ENCODE data around the gene EXOC4. TPM values are rescaled to one million over a fixed set of nuclear protein-coding genes. Genes with fewer than 3 reads are reported as not detected.

The EXOC4 gene
- total RNA-seq, 1 experiment from 2014 or later, result 75.8 TPM

DNA sequence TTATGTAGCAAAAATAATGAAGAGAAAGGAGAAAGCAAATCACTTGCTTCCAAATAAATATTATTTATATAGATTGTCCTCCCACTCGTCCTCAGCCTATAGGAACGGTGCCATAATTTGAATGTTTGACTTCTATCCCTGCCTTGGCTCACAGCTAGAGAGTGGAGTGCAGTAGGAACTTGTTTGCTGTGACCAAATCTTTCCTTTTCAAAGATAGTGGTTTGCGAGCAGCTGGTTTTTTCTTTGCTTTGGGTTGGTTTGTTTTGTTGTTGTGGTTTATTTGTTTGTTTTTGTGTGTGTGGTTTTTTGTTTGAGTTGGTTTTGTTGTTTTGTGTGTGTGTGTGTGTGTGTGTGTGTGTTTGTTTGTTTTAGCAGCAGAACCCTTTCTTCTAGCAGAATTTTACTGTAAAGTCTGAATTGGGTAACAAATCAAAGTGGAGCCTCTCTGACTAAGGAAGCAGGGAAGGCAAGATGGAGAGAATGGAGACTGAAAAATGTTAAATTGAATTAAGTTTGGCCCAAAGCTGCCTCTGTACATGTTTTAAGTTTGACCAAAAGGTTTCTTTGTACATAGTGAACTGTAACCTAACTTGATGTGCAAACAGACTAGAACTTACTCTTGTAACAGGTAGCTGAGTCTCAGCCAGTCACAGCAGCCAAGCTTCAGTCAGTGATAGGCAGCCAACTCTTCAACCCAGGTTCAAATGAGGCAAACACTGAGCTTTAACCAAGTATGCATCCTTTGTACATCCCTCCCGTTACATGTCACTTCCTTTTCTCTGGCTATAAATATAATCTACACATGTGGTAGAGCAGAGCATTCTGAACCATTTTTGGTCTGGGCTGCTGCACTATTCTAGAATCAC lies 724.8 kb downstream of the EXOC4 start:
- no peak overlapping the region for H3K9ac ChIP-seq (ENCODE audit: extremely low read depth, insufficient read length, low read length)
- H3T11ph ChIP-seq (ENCODE audit: low read length), result peak overlapping the region; percentile 19
- H3K79me1 ChIP-seq (ENCODE audit: insufficient read depth, low read depth, low read length, poor library complexity, severe bottlenecking), result no peaks in the 10 kb centered on the region
- no peak overlapping the region for H3K14ac ChIP-seq (ENCODE audit: insufficient read depth, low read length)
- H3K56ac ChIP-seq (ENCODE audit: insufficient read length, low read depth, low read length), result no peak overlapping the region
- H4K8ac ChIP-seq (replicated peaks; ENCODE audit: insufficient read length, low read depth, low read length), result no peak overlapping the region
- TF ChIP-seq, protein P1, sequence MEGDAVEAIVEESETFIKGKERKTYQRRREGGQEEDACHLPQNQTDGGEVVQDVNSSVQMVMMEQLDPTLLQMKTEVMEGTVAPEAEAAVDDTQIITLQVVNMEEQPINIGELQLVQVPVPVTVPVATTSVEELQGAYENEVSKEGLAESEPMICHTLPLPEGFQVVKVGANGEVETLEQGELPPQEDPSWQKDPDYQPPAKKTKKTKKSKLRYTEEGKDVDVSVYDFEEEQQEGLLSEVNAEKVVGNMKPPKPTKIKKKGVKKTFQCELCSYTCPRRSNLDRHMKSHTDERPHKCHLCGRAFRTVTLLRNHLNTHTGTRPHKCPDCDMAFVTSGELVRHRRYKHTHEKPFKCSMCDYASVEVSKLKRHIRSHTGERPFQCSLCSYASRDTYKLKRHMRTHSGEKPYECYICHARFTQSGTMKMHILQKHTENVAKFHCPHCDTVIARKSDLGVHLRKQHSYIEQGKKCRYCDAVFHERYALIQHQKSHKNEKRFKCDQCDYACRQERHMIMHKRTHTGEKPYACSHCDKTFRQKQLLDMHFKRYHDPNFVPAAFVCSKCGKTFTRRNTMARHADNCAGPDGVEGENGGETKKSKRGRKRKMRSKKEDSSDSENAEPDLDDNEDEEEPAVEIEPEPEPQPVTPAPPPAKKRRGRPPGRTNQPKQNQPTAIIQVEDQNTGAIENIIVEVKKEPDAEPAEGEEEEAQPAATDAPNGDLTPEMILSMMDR (conservative IDR thresholded peaks at IDR 0.05), result no peak
- no peak overlapping the region for H2AK5ac ChIP-seq (ENCODE audit: insufficient read length, low read length)
- no peak overlapping the region for H2AFZ ChIP-seq (ENCODE audit: low read length)
- DNase-seq, result no peak
- no peaks in the 10 kb centered on the region for H3K23me2 ChIP-seq (ENCODE audit: insufficient read length, low read depth, low read length, poor library complexity, severe bottlenecking)
- no peak overlapping the region for H2BK12ac ChIP-seq (ENCODE audit: insufficient read length, low read depth, low read length)
- H3K27me3 ChIP-seq (ENCODE audit: insufficient read depth, low read length), result no peaks in the 10 kb centered on the region
- Mint-ChIP-seq H3K4me3 (no peak overlapping the region), H3K9me3 (no peaks in the 10 kb centered on the region), H3K27ac (peak overlapping the region; percentile 16 to 96 (median 83)), H3K4me1 (peaks cover 17 to 26% of the 10 kb centered on the region in 2 experiments), H3K27me3 (ENCODE audit: low read depth) (no peaks in the 10 kb centered on the region), H3K36me3 (ENCODE audit: insufficient read depth in 1 of 3, low read depth in 3 of 3) (peaks cover 0 to 2% (median 0%) of the 10 kb centered on the region in 3 experiments; a peak in 1 of 7 replicates)
- no peak overlapping the region for H3K23ac ChIP-seq (ENCODE audit: insufficient read length, low read depth, low read length)
- no peaks in the 10 kb centered on the region for H3K9me3 ChIP-seq (ENCODE audit: control insufficient read depth, low read depth, low read length)
- no peak overlapping the region for H2BK15ac ChIP-seq (ENCODE audit: low read depth, low read length)
- H2BK5ac ChIP-seq (ENCODE audit: insufficient read length, low read length), result no peak overlapping the region
- no peak overlapping the region for H2BK20ac ChIP-seq (ENCODE audit: low read depth, low read length, poor library complexity, severe bottlenecking)
- H3K27ac ChIP-seq (ENCODE audit: insufficient read length, low read depth, low read length), result peak overlapping the region; percentile 53
- H4K5ac ChIP-seq (ENCODE audit: insufficient read length, low read depth, low read length), result no peak overlapping the region
- no peak overlapping the region for H3K4me2 ChIP-seq (ENCODE audit: insufficient read depth, insufficient read length, low read length)
- no peaks in the 10 kb centered on the region for H3K79me2 ChIP-seq (ENCODE audit: insufficient read depth, low read length)
- no peaks in the 10 kb centered on the region for H4K20me1 ChIP-seq (ENCODE audit: control insufficient read depth, insufficient read depth, insufficient read length)
- no peak overlapping the region for H3K4ac ChIP-seq (ENCODE audit: low read depth, low read length)
- H3K4me1 ChIP-seq (ENCODE audit: insufficient read depth, low read length), result no peaks in the 10 kb centered on the region; the same call in 1 of the 2 replicates
- no CpG with 5 or more reads among the region's 4 CpGs for WGBS (ENCODE audit: extremely low coverage, insufficient read length, low lambda C conversion rate)
- no peak overlapping the region for H2BK120ac ChIP-seq (ENCODE audit: low read depth, low read length, poor library complexity, severe bottlenecking)
- no peak overlapping the region for H4K91ac ChIP-seq (ENCODE audit: insufficient read length, low read depth, low read length)
- H3K18ac ChIP-seq (ENCODE audit: insufficient read length, low read depth, low read length), result no peak overlapping the region
